ENCODE data around the gene C1QTNF6. TPM values are rescaled to one million over a fixed set of nuclear protein-coding genes. Genes with fewer than 3 reads are reported as not detected.

C1QTNF6 gene
- total RNA-seq, 1 donor = 4.6 TPM

DNA sequence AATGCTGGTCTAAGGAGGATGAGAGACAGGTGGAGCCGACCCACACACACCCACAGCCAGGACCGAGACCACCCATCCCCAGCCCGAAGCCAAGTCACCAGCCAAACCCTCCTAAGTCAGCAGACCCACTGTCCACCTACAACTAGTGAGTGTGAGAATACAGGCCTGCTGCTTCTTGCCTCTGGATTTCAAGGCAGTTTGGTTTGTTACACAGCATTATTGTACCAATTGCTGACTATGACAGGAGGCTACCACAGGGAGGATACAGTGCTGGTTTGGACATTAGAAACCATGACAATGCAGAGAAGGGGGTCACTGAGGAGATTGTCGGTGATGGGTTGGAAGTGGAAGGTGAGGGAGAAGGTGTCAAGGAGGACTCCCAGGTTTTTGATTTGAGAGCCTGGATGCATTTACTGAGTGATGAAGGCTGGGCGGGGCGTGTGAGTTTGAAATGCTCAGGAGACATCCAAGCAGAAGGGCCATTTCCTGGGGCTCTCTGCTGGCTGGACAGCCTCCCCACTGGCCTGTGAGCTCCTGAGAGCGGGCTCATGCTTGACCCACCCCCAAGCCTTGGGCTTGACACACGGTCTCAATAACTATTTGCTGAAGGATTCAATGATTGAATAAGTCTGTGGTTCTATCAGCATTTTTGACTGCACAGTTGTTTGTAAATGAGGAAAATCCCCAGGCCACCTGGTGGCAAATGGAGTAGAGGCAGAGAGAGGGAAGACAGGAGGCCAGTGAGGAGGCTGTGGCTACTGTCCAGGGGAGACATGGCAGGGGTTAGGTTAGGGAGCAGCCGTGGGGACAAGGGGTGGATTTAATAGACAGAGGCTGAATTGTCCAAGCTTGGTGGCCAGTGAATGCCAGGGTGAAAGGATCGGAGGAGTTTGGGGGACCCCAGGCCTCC is 33.6 kb upstream of the C1QTNF6 start:
- TF ChIP-seq, protein P1, sequence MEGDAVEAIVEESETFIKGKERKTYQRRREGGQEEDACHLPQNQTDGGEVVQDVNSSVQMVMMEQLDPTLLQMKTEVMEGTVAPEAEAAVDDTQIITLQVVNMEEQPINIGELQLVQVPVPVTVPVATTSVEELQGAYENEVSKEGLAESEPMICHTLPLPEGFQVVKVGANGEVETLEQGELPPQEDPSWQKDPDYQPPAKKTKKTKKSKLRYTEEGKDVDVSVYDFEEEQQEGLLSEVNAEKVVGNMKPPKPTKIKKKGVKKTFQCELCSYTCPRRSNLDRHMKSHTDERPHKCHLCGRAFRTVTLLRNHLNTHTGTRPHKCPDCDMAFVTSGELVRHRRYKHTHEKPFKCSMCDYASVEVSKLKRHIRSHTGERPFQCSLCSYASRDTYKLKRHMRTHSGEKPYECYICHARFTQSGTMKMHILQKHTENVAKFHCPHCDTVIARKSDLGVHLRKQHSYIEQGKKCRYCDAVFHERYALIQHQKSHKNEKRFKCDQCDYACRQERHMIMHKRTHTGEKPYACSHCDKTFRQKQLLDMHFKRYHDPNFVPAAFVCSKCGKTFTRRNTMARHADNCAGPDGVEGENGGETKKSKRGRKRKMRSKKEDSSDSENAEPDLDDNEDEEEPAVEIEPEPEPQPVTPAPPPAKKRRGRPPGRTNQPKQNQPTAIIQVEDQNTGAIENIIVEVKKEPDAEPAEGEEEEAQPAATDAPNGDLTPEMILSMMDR (IDR thresholded peaks at IDR 0.05; ENCODE audit: insufficient read depth, low read length) = no peak
- H3K4me3 ChIP-seq (ENCODE audit: low read depth, low read length) = no peak overlapping the region
- no peak for DNase-seq (ENCODE audit: low read depth)

DNA sequence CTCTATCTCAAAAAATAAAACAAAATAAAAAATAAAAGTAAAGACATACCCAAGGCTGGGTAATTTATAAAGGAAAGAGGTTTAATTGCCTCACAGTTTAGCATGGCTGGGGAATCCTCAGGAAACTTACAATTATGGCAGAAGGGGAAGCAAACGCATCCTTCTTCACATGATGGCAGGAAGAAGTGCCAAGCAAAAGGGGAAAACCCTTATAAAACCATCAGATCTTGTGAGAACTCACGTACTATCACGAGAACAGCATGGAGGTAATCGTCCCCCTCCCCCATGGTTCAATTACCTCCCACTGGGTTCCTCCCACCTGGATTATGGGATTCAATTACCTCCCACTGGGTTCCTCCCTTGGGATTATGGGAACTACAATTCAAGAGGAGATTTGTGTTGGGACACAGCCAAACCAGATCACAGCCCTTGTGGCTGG is 32.5 kb upstream of the C1QTNF6 start:
- DNase-seq (ENCODE audit: low read depth) = peak; percentile 28
- TF ChIP-seq, protein P1 (IDR thresholded peaks at IDR 0.05; ENCODE audit: insufficient read depth, low read length) = no peak
- H3K4me3 ChIP-seq (ENCODE audit: low read depth, low read length) = no peak overlapping the region

DNA sequence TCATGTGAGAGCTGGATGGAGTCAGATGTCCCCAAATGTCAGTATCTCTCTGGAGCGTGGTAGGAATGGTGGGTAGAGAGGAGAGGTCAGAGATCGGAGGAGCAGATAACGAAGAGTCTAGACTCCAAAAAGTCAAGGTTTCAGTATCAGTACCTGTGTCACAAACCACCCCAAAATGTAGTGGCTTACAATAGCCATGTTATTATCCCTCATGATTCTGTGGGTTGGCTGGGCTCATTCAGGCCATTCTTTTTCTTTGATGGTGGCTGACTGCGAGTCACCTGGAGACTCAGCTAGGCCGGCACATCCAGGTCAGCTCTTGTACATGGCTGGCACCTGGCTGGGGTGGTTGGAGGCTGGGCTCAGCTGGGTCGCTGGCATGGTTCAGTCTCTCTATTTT is 31.5 kb upstream of the C1QTNF6 start:
- DNase-seq (ENCODE audit: low read depth) = no peak
- TF ChIP-seq, protein P1 (IDR thresholded peaks at IDR 0.05; ENCODE audit: insufficient read depth, low read length) = no peak
- no peak overlapping the region for H3K4me3 ChIP-seq (ENCODE audit: low read depth, low read length)

DNA sequence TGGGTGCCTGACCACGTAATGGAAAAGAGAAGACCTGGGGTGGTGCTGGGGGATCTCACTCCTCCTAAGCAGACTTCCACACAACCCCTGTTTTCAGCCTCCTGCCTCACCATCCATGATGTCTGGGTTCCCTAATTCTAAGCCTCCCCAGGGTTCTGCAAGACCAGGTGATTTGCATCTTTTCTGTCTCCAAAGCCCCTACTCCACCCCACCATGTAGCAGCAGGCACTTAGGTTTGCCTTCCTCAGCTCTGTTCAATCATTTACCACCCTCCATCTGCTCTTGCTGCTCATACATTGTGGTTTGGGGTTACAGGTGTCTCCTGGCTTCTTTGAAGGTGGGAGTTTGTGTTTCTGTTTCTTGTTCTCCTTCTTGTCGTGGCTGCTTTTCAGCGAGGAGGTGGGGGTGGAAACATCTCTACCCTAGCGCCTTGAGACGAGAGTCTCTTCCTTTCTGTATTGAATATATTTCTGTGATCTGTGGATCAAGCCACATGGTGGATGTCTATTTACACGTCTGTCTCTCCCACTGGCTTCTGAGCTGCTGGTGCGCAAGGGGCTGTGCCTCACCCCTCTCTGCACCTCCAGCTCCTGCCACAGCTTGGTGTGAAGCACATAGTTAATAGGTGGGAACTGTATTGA is 30.8 kb upstream of the C1QTNF6 start:
- TF ChIP-seq, protein P1 (IDR thresholded peaks at IDR 0.05; ENCODE audit: insufficient read depth, low read length) = no peak
- no peak overlapping the region for H3K4me3 ChIP-seq (ENCODE audit: low read depth, low read length)
- DNase-seq (ENCODE audit: low read depth) = no peak

DNA sequence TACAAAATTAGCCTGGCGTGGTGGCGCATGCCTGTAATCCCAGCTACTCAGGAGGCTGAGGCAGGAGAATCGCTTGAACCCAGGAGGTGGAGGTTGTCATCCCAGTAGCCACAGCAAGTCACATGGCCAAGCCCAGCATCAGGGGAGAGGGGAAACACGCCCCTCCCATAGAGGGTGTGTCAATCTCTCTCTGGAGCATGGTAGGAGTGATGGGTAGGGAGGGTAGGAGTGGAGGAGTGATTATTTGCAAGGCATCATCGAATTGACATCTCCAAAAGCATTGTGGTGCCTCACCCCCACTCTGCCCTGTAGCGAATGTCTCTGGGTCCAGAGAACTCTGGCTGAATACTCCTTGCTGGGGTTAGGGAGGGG is 30.3 kb upstream of the C1QTNF6 start:
- DNase-seq (ENCODE audit: low read depth) = no peak
- TF ChIP-seq, protein P1 (IDR thresholded peaks at IDR 0.05; ENCODE audit: insufficient read depth, low read length) = no peak
- H3K4me3 ChIP-seq (ENCODE audit: low read depth, low read length) = no peak overlapping the region

DNA sequence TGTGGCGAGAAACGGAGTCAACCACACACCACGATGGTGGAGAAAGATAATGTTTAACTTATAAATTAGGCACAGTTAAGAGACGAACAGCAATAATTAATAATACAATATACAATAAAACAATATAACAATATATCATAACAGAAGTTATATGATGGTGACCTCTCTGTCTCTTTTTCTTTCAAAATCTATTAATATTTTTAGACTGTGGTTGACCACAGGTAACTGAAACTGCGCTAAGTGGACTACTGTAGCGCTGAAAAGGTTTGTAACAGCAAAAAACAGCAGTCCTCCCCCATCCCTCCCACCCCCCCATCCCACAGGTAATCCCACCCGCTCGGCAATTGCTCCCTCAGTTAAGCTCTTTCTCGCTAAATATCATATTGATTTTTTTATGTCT is 27.8 kb upstream of the C1QTNF6 start:
- TF ChIP-seq, protein P1 (IDR thresholded peaks at IDR 0.05; ENCODE audit: insufficient read depth, low read length) = no peak
- DNase-seq (ENCODE audit: low read depth) = no peak
- H3K4me3 ChIP-seq (ENCODE audit: low read depth, low read length) = no peak overlapping the region
